ENCODE results near the gene DRG1.
A peak's percentile ranks its signal among the peaks of the same experiment; 100 is the strongest.
"Not testable (repeated sequence)": the region's sequence is repeated elsewhere in the genome, so short reads cannot be mapped to it uniquely, and the experiment has no call there.

Gene DRG1

DNA sequence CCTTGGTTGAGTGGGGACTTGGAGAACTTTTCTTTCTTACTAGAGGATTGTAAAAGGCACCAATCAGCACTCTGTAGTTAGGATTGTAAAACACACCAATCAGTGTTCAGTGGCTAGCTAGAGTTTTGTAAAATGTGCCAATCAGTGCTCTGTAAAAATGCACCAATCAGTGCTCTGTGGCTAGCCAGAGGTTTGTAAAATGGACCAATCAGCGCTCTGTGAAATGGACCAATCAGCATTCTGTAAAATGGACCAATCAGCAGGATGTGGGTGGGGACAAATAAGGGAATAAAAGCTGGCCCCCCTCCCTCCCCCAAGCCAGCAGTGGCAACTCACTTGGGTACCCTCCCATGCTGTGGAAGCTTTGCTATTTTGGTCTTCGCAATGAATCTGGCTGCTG is 5.5 kb upstream of the DRG1 start:
- Histone ChIP-seq H3K27me3 (no peaks in the 10 kb centered on the region), H3K36me3 (no peaks in the 10 kb centered on the region), H3K9me3 (no peaks in the 10 kb centered on the region), H3K27ac (no peak overlapping the region), H3K4me3 (no peak overlapping the region), H3K4me1 (peaks cover 0 to 4% (median 0%) of the 10 kb centered on the region in 4 donors)
- intact Hi-C loops (cut with DNase I; ENCODE audit: low total_unique reads), result no loop called here
- DNase-seq, result no peak
- no peak for TF ChIP-seq CTCF (IDR thresholded peaks at IDR 0.05)

DNA sequence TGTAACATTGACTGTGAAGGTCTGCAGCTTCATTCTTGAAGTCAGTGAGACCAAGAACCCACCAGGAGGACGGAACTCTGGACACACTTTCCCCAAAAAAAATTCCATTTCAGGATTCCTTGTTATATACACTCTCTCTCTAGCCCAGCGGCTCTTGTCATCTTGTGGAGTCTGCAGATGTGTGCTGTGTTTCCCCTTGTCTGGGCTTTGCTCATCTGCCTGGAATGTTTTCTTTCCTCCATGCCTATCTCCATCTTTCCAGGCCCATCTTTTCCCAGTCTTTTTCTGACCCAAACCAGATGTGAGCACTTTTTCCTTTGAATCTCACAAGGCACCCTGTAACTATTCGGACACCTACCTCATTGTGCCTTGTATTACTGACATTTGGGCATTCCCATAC is 5.1 kb upstream of the DRG1 start:
- Histone ChIP-seq H3K27me3 (no peaks in the 10 kb centered on the region), H3K36me3 (no peaks in the 10 kb centered on the region), H3K9me3 (no peaks in the 10 kb centered on the region), H3K4me3 (no peak overlapping the region), H3K4me1 (peaks cover 0 to 5% (median 0%) of the 10 kb centered on the region in 4 donors), H3K27ac (no peak overlapping the region)
- intact Hi-C loops (cut with DNase I; ENCODE audit: low total_unique reads), result no loop called here
- no peak for TF ChIP-seq CTCF (IDR thresholded peaks at IDR 0.05)
- no peak for DNase-seq

DNA sequence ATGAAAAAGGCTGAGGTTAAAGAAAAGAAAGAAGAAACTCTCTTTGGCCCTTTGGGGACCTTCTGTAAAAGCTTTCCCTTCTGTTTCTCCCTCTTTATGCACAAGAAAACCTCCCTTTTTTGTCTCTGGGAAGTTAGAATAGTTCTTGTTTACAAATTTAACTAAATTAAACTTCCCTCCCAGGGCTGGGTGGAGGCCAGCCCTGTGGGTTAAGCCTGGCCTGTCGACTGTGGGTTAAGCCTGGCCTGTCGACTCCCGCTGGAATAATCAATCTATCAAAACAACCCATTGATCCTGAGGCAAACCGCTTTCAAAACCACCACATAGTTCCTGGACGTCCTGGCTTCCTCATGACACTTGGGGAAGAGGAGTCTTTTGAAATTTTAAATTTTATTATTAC is 1.2 kb upstream of the DRG1 start:
- Histone ChIP-seq H3K9me3 (no peaks in the 10 kb centered on the region), H3K4me1 (peaks cover 0 to 26% (median 10%) of the 10 kb centered on the region in 4 donors), H3K27me3 (no peaks in the 10 kb centered on the region), H3K4me3 (no peak overlapping the region), H3K27ac (peak overlapping the region in 1 of 2 donors; percentile 84), H3K36me3 (peaks cover 5 to 16% (median 6%) of the 10 kb centered on the region in 3 donors)
- TF ChIP-seq CTCF (IDR thresholded peaks at IDR 0.05), result no peak
- intact Hi-C loops (cut with DNase I; ENCODE audit: low total_unique reads), result loop anchor here (5.0 kb wide), 1 partner anchor 51 kb away; the partner anchor contains the start of gene PATZ1
- no peak for DNase-seq

DNA sequence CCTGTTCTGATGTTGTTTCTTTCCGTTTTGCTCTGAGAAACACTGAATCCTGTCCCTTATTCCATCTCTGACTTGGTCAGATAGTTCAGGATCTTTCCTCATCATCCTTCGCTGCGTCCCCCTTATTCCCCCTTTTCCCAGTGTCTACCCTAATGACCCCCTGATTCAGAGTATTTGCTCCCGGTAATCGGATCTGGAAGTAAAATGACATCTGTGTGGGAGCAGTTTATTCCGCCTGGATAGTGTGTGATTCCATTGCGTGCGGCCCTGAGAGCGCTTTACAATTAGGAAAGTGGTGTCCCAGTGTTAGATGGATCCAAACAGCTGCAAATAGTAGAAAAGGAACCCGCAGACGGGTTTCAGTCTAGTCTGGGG is 606 bp downstream of the DRG1 start:
- peaks cover 0 to 26% (median 10%) of the 10 kb centered on the region in 4 donors for H3K4me1 ChIP-seq
- DNase-seq, result no peak

GRCh38 chr22:31402350-31402749 is 2.9 kb downstream of the DRG1 start:
- DNase-seq; H3K9me3 ChIP-seq; intact Hi-C loops (cut with DNase I; ENCODE audit: low total_unique reads); H3K27ac ChIP-seq; H3K27me3 ChIP-seq; H3K4me3 ChIP-seq: not testable (repeated sequence)
- peaks cover 19 to 57% (median 31%) of the 10 kb centered on the region in 3 donors for H3K36me3 ChIP-seq
- H3K4me1 ChIP-seq, result peaks cover 0 to 26% (median 10%) of the 10 kb centered on the region in 4 donors

More for the DNA sequence above, 606 bp downstream of the DRG1 start:
- intact Hi-C loops (cut with DNase I; ENCODE audit: low total_unique reads), result no loop called here
- H3K4me3 ChIP-seq, result peak overlapping the region; percentile 74 to 78
- peak overlapping the region; percentile 78 to 84 for H3K27ac ChIP-seq
- H3K36me3 ChIP-seq, result peaks cover 6 to 33% (median 11%) of the 10 kb centered on the region in 3 donors
- no peak for TF ChIP-seq CTCF (IDR thresholded peaks at IDR 0.05)
- H3K9me3 ChIP-seq, result no peaks in the 10 kb centered on the region
- H3K27me3 ChIP-seq, result no peaks in the 10 kb centered on the region

GRCh38 chr22:31425331-31426050 is 26.1 kb downstream of the DRG1 start:
- no peaks in the 10 kb centered on the region for H3K4me1 ChIP-seq
- no peak overlapping the region for H3K4me3 ChIP-seq
- no peak for DNase-seq
- TF ChIP-seq CTCF (IDR thresholded peaks at IDR 0.05), result no peak
- H3K27me3 ChIP-seq, result no peaks in the 10 kb centered on the region
- peaks cover 91 to 100% (median 97%) of the 10 kb centered on the region in 3 donors for H3K36me3 ChIP-seq
- H3K9me3 ChIP-seq, result no peaks in the 10 kb centered on the region
- intact Hi-C loops (cut with DNase I; ENCODE audit: low total_unique reads), result no loop called here
- H3K27ac ChIP-seq, result no peak overlapping the region

Measured in tibial artery (tissue), 4 donors.